Neutrophil (primary cell): ENCODE data around the gene ADAMTS6.
"Not testable (repeated sequence)": the region's sequence is repeated elsewhere in the genome, so short reads cannot be mapped to it uniquely, and the experiment has no call there.

ENCODE experiments used
- H3K27ac ChIP-seq: fragments of 200-600 bp; sonication (generic); 2 replicates; pipeline ENCODE4 v1.5.1; 2016; ENCODE audit warnings: mild to moderate bottlenecking, moderate library complexity
- H3K27me3 ChIP-seq: fragments of 200-600 bp; sonication (generic); 2 replicates; pipeline ENCODE4 v1.6.0; 2016; ENCODE audit warnings: mild to moderate bottlenecking
- H3K36me3 ChIP-seq: fragments of 200-600 bp; sonication (generic); 2 replicates; pipeline ENCODE4 v1.5.1; 2017
- H3K4me1 ChIP-seq, 2 experiments: fragments of 200-600 bp in 1 of 2; sonication (generic) in 1 of 2; 1 replicate in 1 of 2; 2 replicates in 1 of 2; pipeline versions ENCODE4 v1.5.1 to v1.6.1; 2013 to 2016; ENCODE audit warnings: low read depth in 1 of 2, low read length in 1 of 2, mild to moderate bottlenecking in 1 of 2, moderate library complexity in 1 of 2; ENCODE audit not compliant: control insufficient read depth in 1 of 2, insufficient read depth in 1 of 2
- H3K4me3 ChIP-seq, 2 experiments: fragments of 200-600 bp in 1 of 2; sonication (generic) in 1 of 2; 1 replicate in 1 of 2; 2 replicates in 1 of 2; pipeline ENCODE4 v1.5.1; 2013 to 2016; ENCODE audit warnings: low read depth in 1 of 2, low read length in 1 of 2, mild to moderate bottlenecking in 1 of 2, moderate library complexity in 1 of 2
- H3K9me3 ChIP-seq: fragments of 200-600 bp; sonication (generic); 2 replicates; pipeline ENCODE4 v1.5.1; 2016
- CTCF ChIP-seq: fragments of 200-600 bp; sonication (generic); IDR thresholded peaks from 2 replicates; pipeline ENCODE4 v1.5.1; 2016; ENCODE audit warnings: antibody characterized with exemption

ADAMTS6 gene

GRCh38 chr5:65390208-65390607, 91.5 kb downstream of the ADAMTS6 start:
- no peaks in the 10 kb centered on the region for H3K9me3 ChIP-seq
- H3K36me3 ChIP-seq: no peaks in the 10 kb centered on the region
- TF ChIP-seq CTCF: no peak

GRCh38 chr5:65383859-65384258, 97.9 kb downstream of the ADAMTS6 start:
- no peaks in the 10 kb centered on the region for H3K36me3 ChIP-seq
- no peaks in the 10 kb centered on the region for H3K9me3 ChIP-seq
- H3K27ac ChIP-seq: no peak overlapping the region
- no peaks in the 10 kb centered on the region for H3K4me1 ChIP-seq
- no peak for TF ChIP-seq CTCF
- H3K27me3 ChIP-seq: no peaks in the 10 kb centered on the region
- H3K4me3 ChIP-seq: no peak overlapping the region

More at GRCh38 chr5:65390208-65390607, 91.5 kb downstream of the ADAMTS6 start:
- H3K27me3 ChIP-seq: no peaks in the 10 kb centered on the region
- no peaks in the 10 kb centered on the region for H3K4me1 ChIP-seq
- H3K4me3 ChIP-seq: no peak overlapping the region
- H3K27ac ChIP-seq: no peak overlapping the region

GRCh38 chr5:65382582-65382981, 99.1 kb downstream of the ADAMTS6 start:
- Histone ChIP-seq H3K36me3 (no peaks in the 10 kb centered on the region), H3K27me3 (no peaks in the 10 kb centered on the region), H3K4me3 (no peak overlapping the region), H3K27ac (no peak overlapping the region), H3K4me1 (no peaks in the 10 kb centered on the region), H3K9me3 (no peaks in the 10 kb centered on the region)
- no peak for TF ChIP-seq CTCF

- not testable (repeated sequence) for H3K4me1 ChIP-seq, H3K27me3 ChIP-seq, H3K27ac ChIP-seq, H3K4me3 ChIP-seq, H3K9me3 ChIP-seq, H3K36me3 ChIP-seq
Observed at GRCh38 chr5:65370505-65370904, 111.2 kb downstream of the ADAMTS6 start.

GRCh38 chr5:65366655-65367054, 115.1 kb downstream of the ADAMTS6 start:
- H3K27ac ChIP-seq: no peak overlapping the region
- H3K9me3 ChIP-seq: no peaks in the 10 kb centered on the region
- H3K4me3 ChIP-seq: no peak overlapping the region
- H3K4me1 ChIP-seq: no peaks in the 10 kb centered on the region
- H3K36me3 ChIP-seq: no peaks in the 10 kb centered on the region
- no peaks in the 10 kb centered on the region for H3K27me3 ChIP-seq
- no peak for TF ChIP-seq CTCF

GRCh38 chr5:65364907-65365306, 116.8 kb downstream of the ADAMTS6 start:
- Histone ChIP-seq H3K4me3 (no peak overlapping the region), H3K4me1 (no peaks in the 10 kb centered on the region), H3K36me3 (no peaks in the 10 kb centered on the region), H3K27ac (no peak overlapping the region), H3K27me3 (no peaks in the 10 kb centered on the region), H3K9me3 (no peaks in the 10 kb centered on the region)
- no peak for TF ChIP-seq CTCF
